Endothelial cell (in vitro differentiated cells): ENCODE data around the gene LYST. TPM values are rescaled to one million over a fixed set of nuclear protein-coding genes. Genes with fewer than 3 reads are reported as not detected.

Experiments used
- DNase-seq: peaks from one replicate; pipeline ENCODE4 v3.0.0; 2021; ENCODE audit warnings: low spot score
- H3K27ac Mint-ChIP-seq: one replicate; pipeline ENCODE4 v1.8.0; 2021; ENCODE audit warnings: mixed read lengths, inconsistent platforms; ENCODE audit not compliant: unreplicated experiment
- H3K27me3 Mint-ChIP-seq: one replicate; pipeline ENCODE4 v1.8.0; 2021; ENCODE audit warnings: mild to moderate bottlenecking, moderate library complexity, mixed read lengths, inconsistent platforms; ENCODE audit not compliant: unreplicated experiment
- H3K36me3 Mint-ChIP-seq: one replicate; pipeline ENCODE4 v1.8.0; 2021; ENCODE audit warnings: mild to moderate bottlenecking, low read depth, mixed read lengths, inconsistent platforms; ENCODE audit not compliant: unreplicated experiment
- H3K4me1 Mint-ChIP-seq: one replicate; pipeline ENCODE4 v1.8.0; 2021; ENCODE audit warnings: mild to moderate bottlenecking, mixed read lengths, inconsistent platforms; ENCODE audit not compliant: unreplicated experiment
- H3K4me3 Mint-ChIP-seq: one replicate; pipeline ENCODE4 v1.8.0; 2021; ENCODE audit warnings: mild to moderate bottlenecking, mixed read lengths, inconsistent platforms; ENCODE audit not compliant: unreplicated experiment
- H3K9me3 Mint-ChIP-seq: one replicate; pipeline ENCODE4 v1.8.0; 2021; ENCODE audit warnings: mixed read lengths, inconsistent platforms; ENCODE audit not compliant: unreplicated experiment
- total RNA-seq: library from RNA; stranded (reverse); fragmentation: NEBNext Ultra II Directional; extraction: Animal tissue kit (Norgen Biotek cat#: 25700); gene quantifications from one replicate; pipeline ENCODE4 v1.2.1, GENCODE V29; 2021; ENCODE audit not compliant: unreplicated experiment
- TF ChIP-seq, protein P1 (sequence below): fragments of 200-600 bp; sonication (generic); IDR thresholded peaks from one replicate; pipeline ENCODE4 v1.5.0; 2021; ENCODE audit warnings: antibody characterized with exemption; ENCODE audit not compliant: unreplicated experiment

Gene LYST
- total RNA-seq, 1 donor from 2014 or later = 7.4 TPM

- Mint-ChIP-seq H3K4me3 (no peak overlapping the region), H3K27me3 (peaks cover 5% of the 10 kb centered on the region), H3K4me1 (peaks cover 7% of the 10 kb centered on the region), H3K36me3 (no peaks in the 10 kb centered on the region), H3K9me3 (no peaks in the 10 kb centered on the region), H3K27ac (no peak overlapping the region)
- DNase-seq = no peak
- TF ChIP-seq, protein P1, sequence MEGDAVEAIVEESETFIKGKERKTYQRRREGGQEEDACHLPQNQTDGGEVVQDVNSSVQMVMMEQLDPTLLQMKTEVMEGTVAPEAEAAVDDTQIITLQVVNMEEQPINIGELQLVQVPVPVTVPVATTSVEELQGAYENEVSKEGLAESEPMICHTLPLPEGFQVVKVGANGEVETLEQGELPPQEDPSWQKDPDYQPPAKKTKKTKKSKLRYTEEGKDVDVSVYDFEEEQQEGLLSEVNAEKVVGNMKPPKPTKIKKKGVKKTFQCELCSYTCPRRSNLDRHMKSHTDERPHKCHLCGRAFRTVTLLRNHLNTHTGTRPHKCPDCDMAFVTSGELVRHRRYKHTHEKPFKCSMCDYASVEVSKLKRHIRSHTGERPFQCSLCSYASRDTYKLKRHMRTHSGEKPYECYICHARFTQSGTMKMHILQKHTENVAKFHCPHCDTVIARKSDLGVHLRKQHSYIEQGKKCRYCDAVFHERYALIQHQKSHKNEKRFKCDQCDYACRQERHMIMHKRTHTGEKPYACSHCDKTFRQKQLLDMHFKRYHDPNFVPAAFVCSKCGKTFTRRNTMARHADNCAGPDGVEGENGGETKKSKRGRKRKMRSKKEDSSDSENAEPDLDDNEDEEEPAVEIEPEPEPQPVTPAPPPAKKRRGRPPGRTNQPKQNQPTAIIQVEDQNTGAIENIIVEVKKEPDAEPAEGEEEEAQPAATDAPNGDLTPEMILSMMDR = no peak
Measured at GRCh38 chr1:235861857-235862256, 4.8 kb downstream of the LYST start.

DNA sequence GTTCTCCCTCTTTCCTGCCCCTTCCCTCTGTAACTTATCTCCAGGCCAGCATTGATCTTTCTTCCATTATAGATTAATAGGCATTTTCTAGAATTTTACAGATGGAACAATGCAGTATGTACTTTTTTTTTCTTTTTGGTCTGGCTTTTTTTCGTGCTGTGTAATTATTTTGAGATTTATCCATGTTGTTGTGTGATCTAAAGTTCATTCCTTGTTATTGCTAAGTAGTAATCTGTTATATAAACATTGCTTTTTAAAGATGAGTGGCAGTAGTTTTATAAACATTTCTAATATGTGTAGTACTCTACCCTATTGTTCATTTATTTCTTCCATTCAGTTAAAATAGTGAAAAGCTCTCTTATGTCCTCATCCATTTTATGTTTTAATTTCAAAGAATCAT is 5.9 kb downstream of the LYST start:
- TF ChIP-seq, protein P1 = no peak
- H3K36me3 Mint-ChIP-seq = no peaks in the 10 kb centered on the region

DNA sequence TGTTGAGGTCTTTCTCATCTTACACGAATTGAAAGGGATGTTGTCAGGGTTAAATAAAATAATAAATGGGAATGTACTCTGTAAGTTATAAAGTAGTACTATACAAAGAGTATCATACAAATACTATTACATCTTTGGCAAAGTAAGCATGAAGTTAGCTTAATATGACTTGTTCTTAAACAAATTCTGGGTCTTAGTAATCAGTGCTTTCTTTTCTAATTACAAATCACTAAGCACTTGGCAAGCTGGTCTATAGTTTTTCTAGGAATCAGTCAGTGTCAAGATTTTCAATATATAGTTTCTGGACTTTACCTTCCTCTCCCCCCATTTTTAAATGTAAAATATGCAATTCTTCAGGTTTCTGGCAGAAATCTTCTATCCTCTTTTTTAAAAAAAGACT is 6.9 kb downstream of the LYST start:
- H3K9me3 Mint-ChIP-seq = no peaks in the 10 kb centered on the region
- peaks cover 3% of the 10 kb centered on the region for H3K27me3 Mint-ChIP-seq
- no peak overlapping the region for H3K4me3 Mint-ChIP-seq
- TF ChIP-seq, protein P1 = no peak
- no peaks in the 10 kb centered on the region for H3K4me1 Mint-ChIP-seq
- H3K27ac Mint-ChIP-seq = no peak overlapping the region
- DNase-seq = no peak
- H3K36me3 Mint-ChIP-seq = no peaks in the 10 kb centered on the region

More for the DNA sequence above, 5.9 kb downstream of the LYST start:
- Mint-ChIP-seq H3K4me3 (no peak overlapping the region), H3K27ac (no peak overlapping the region), H3K27me3 (peaks cover 3% of the 10 kb centered on the region), H3K9me3 (no peaks in the 10 kb centered on the region), H3K4me1 (peaks cover 4% of the 10 kb centered on the region)
- no peak for DNase-seq

DNA sequence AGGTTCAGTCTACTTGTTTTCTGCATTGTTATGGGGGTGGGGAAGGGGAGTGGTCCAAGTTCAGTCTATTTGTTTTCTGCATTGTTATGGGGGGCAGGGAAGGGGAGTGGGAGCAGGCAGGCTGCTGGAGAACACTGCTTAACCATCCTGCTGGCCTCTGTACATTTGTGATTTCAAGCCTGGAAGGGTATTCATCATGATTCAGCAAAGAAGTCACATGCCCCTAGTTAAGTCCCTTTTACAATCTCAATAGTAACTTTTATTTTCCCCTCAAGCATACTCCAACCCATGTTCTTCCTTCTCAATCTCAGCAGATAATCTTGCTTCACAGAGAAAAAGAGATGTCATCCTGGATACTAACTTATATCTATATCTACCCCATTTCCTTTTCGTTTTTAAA is 7.9 kb downstream of the LYST start:
- Mint-ChIP-seq H3K27me3 (no peaks in the 10 kb centered on the region), H3K9me3 (no peaks in the 10 kb centered on the region)
- TF ChIP-seq, protein P1 = no peak

DNA sequence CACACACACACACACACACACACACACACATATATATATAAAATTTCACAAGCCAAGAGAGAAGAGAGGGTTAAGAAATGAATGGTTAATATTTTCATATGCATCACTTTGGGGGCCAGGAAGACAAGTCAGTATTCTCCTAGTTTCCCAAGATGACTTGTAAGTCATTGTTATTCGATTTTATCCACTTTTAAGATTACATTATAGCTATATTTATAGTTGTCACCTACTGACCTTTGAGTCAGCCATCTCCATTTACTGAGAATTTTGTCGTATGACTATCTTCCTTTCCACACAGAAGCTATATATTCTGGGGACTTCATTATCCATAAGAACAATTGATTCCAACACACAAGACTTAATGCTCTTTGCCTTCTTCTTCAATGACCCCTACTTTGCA is 8.9 kb downstream of the LYST start:
- TF ChIP-seq, protein P1 = no peak
- H3K4me1 Mint-ChIP-seq = no peaks in the 10 kb centered on the region
- no peak for DNase-seq
- no peaks in the 10 kb centered on the region for H3K27me3 Mint-ChIP-seq
- H3K27ac Mint-ChIP-seq = no peak overlapping the region
- no peaks in the 10 kb centered on the region for H3K36me3 Mint-ChIP-seq
- no peak overlapping the region for H3K4me3 Mint-ChIP-seq
- no peaks in the 10 kb centered on the region for H3K9me3 Mint-ChIP-seq

More for the DNA sequence above, 7.9 kb downstream of the LYST start:
- no peak overlapping the region for H3K4me3 Mint-ChIP-seq
- no peak for DNase-seq
- no peak overlapping the region for H3K27ac Mint-ChIP-seq
- no peaks in the 10 kb centered on the region for H3K4me1 Mint-ChIP-seq
- H3K36me3 Mint-ChIP-seq = no peaks in the 10 kb centered on the region
